Measurements from ENCODE around the gene COL27A1. TPM values are rescaled to one million over a fixed set of nuclear protein-coding genes. Genes with fewer than 3 reads are reported as not detected.

Gene COL27A1
- total RNA-seq, 1 donor from 2014 or later = 20.3 TPM

DNA sequence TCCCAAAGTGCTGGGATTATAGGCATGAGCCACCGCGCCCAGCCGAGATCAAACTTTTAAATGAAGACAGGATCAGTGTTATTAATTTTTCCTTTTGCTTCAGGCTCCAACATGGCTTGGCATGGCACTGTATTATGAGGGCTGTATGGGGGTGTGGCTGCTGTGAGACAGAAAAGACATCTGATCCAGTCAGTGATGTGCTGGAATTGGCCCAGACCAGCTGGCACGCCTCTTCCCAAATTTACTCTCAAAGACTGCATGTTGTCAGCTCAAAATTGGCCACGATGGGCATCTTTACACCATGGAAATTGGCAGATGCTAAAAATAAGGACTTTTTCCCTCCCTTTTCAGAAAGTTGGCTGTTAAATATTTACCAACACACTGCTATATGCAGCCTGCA, 12.1 kb upstream of the COL27A1 start:
- no peak overlapping the region for H3K4me3 Mint-ChIP-seq
- TF ChIP-seq, protein P1, sequence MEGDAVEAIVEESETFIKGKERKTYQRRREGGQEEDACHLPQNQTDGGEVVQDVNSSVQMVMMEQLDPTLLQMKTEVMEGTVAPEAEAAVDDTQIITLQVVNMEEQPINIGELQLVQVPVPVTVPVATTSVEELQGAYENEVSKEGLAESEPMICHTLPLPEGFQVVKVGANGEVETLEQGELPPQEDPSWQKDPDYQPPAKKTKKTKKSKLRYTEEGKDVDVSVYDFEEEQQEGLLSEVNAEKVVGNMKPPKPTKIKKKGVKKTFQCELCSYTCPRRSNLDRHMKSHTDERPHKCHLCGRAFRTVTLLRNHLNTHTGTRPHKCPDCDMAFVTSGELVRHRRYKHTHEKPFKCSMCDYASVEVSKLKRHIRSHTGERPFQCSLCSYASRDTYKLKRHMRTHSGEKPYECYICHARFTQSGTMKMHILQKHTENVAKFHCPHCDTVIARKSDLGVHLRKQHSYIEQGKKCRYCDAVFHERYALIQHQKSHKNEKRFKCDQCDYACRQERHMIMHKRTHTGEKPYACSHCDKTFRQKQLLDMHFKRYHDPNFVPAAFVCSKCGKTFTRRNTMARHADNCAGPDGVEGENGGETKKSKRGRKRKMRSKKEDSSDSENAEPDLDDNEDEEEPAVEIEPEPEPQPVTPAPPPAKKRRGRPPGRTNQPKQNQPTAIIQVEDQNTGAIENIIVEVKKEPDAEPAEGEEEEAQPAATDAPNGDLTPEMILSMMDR (conservative IDR thresholded peaks at IDR 0.05) = no peak
- no peaks in the 10 kb centered on the region for H3K4me1 Mint-ChIP-seq
- no peak for DNase-seq (ENCODE audit: low read depth, low spot score)
- no peaks in the 10 kb centered on the region for H3K9me3 Mint-ChIP-seq
- H3K36me3 Mint-ChIP-seq (ENCODE audit: low read depth) = no peaks in the 10 kb centered on the region
- peaks cover 12% of the 10 kb centered on the region for H3K27me3 Mint-ChIP-seq (ENCODE audit: low read depth)
- H3K27ac Mint-ChIP-seq (ENCODE audit: unreplicated experiment) = no peak overlapping the region

DNA sequence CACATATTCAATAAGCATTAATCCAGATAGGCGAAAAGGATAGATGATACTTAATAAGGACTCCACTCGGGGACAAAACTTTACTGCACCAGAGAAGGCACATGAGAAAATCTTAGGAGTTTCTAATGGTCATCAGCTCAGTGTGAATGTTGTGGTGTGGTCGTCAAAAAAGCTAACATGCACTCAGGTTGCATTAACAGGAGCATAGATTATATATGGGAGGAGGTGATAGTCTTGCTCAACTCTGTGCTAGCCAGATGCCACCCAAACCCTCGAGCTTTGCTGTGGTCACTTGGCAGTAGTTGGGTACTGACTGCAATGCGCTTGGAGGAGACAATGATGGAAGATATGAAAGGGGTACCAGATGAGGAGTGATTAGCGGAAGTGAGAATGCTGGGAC, 8.6 kb upstream of the COL27A1 start:
- Mint-ChIP-seq H3K36me3 (ENCODE audit: low read depth) (no peaks in the 10 kb centered on the region), H3K27me3 (ENCODE audit: low read depth) (peaks cover 13% of the 10 kb centered on the region), H3K9me3 (no peaks in the 10 kb centered on the region), H3K4me3 (no peak overlapping the region), H3K27ac (ENCODE audit: unreplicated experiment) (no peak overlapping the region), H3K4me1 (no peaks in the 10 kb centered on the region)
- DNase-seq (ENCODE audit: low read depth, low spot score) = no peak
- TF ChIP-seq, protein P1 (conservative IDR thresholded peaks at IDR 0.05) = no peak

DNA sequence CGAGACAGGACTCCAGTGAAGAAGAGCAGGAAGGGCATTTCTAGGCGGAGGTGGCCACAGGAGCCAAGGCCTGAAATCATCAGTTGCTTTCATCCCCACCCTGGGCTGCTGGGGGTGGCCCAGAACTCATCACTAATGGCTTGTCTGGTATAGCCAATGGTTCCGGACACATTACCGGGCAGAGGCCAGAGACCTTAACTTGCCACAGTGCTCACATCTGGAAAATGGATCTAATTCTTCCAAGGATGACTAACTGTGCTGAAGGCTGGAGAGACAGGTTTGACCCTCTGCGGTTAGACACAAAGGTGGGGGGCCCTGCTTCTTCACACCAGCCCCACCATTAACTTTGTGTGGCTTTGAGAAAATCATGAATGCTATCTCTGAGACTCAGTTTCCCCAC, 6.2 kb upstream of the COL27A1 start:
- Mint-ChIP-seq H3K27me3 (ENCODE audit: low read depth) (peaks cover 27% of the 10 kb centered on the region), H3K9me3 (no peaks in the 10 kb centered on the region), H3K27ac (ENCODE audit: unreplicated experiment) (peak overlapping the region; percentile 54), H3K36me3 (ENCODE audit: low read depth) (no peaks in the 10 kb centered on the region), H3K4me1 (peaks cover under 1% of the 10 kb centered on the region), H3K4me3 (no peak overlapping the region)
- TF ChIP-seq, protein P1 (conservative IDR thresholded peaks at IDR 0.05) = no peak
- no peak for DNase-seq (ENCODE audit: low read depth, low spot score)

DNA sequence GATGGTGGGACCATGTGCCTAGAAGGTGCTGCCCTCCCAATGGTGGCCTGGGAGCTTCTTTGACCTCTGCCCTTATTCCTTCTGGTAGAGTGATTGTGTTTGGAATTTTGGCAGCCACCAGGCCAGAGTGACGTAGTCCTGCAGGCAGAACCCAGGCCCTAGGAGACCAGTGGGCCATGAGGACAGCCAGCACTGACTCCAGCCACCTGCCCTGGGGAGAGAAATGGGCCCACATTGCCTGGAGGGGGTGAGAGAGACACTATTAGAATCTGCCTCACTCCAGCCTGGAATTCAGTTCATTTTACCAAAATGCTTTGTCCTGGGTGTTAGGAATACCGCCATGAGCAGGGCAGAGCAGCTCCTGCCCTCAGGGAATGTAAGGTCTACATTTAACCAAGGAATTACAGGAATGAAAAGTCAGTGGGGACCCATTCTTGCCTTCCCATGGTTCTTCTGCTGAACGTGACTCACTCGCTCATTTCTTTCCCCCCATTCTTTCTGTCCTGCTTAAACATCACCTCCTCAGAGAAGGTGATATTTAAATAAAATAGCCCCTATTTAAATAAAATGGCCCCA, 5.5 kb upstream of the COL27A1 start:
- H3K9me3 Mint-ChIP-seq = no peaks in the 10 kb centered on the region
- H3K36me3 Mint-ChIP-seq (ENCODE audit: low read depth) = no peaks in the 10 kb centered on the region
- H3K4me1 Mint-ChIP-seq = peaks cover 7% of the 10 kb centered on the region
- DNase-seq (ENCODE audit: low read depth, low spot score) = no peak
- TF ChIP-seq, protein P1 (conservative IDR thresholded peaks at IDR 0.05) = no peak
- no peak overlapping the region for H3K4me3 Mint-ChIP-seq
- no peak overlapping the region for H3K27ac Mint-ChIP-seq (ENCODE audit: unreplicated experiment)
- peaks cover 34% of the 10 kb centered on the region for H3K27me3 Mint-ChIP-seq (ENCODE audit: low read depth)

DNA sequence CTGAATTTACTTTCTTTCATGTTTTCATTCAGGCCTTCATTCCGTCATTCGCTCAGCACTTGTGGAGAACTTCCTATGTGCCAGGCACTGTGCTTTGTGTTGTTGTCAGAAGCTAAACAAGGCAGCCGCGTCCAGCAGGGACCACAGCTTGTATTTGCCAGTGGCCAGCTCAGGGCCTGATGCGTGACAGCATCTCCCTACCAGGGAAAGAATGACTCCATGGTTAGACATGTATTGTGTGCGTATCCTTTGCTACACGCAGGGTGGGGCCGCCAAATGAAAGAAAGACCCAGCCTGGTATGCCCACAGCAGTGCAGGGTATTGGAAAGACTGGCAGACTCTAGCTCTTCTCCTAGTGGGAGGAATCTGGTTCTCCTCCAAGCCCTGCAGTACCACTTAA, 4.7 kb upstream of the COL27A1 start:
- no peaks in the 10 kb centered on the region for H3K9me3 Mint-ChIP-seq
- peaks cover 37% of the 10 kb centered on the region for H3K27me3 Mint-ChIP-seq (ENCODE audit: low read depth)
- TF ChIP-seq, protein P1 (conservative IDR thresholded peaks at IDR 0.05) = no peak
- H3K4me3 Mint-ChIP-seq = no peak overlapping the region
- no peak overlapping the region for H3K27ac Mint-ChIP-seq (ENCODE audit: unreplicated experiment)
- peaks cover 11% of the 10 kb centered on the region for H3K4me1 Mint-ChIP-seq
- DNase-seq (ENCODE audit: low read depth, low spot score) = no peak
- no peaks in the 10 kb centered on the region for H3K36me3 Mint-ChIP-seq (ENCODE audit: low read depth)
